ENCODE results near the gene BBLN. TPM values are rescaled to one million over a fixed set of nuclear protein-coding genes. Genes with fewer than 3 reads are reported as not detected.

BBLN gene
- total RNA-seq, 1 experiment from 2014 or later: 70.4 TPM

DNA sequence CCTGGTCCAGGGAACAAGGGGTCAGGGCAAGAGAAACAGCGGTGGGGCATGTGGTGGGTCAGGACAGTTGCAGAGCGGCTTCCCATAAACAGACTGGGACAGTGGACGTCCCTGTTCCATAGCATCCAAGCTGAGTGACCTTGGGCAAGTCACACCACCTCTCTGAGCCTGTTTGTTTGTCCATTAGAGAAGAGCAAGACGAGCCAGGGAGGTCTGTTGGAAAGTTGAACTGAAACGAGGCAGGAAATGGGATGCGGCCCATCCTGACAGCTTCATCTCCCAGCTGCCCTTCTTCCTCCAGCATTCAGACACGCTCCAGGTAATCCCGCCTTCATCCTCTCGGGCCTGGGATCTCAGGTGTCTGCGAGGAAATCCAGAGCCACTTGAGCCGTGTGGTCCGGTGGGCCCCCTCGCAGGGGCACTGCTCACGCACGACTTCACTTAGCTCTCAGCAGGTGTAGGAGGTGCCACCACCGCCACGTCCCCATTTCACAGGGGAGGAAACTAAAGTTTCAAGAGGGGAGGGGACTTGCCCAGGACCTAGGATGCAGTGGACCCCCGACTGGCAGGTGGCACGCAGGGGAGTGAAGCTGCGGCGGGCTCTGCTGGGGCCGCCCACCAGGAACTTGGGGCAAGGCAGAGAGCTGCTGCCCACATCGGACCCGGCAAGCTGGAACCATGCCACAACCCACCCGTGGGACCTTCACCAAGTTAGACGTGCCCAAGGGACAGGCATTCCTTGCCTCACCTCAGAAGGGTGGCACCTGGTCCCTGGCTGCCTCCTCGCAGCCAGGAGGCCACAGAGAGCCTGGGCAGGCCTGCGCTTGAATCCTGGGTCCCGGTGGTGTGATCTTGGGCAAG lies 45.5 kb upstream of the BBLN start:
- POLR2A ChIA-PET: interaction anchor here (0.6 kb wide), 1 partner anchor 56 kb away, joined by 3 read pairs; no protein-coding TSS in a partner anchor
- H3K27me3 Mint-ChIP-seq (ENCODE audit: insufficient read depth, unreplicated experiment): no peaks in the 10 kb centered on the region
- no peaks in the 10 kb centered on the region for H3K9me3 Mint-ChIP-seq (ENCODE audit: unreplicated experiment)
- DNase-seq (ENCODE audit: unreplicated experiment): no peak
- intact Hi-C loops (cut with micrococcal nuclease): no loop called here
- peaks cover 25% of the 10 kb centered on the region for H3K36me3 Mint-ChIP-seq (ENCODE audit: insufficient read depth, unreplicated experiment)
- BruUV-seq (replicated peaks): no TSS peak
- CTCF ChIA-PET: interaction anchor here (0.6 to 4.8 kb wide), 3 partner anchors 9 to 19 kb away, joined by 3 to 62 read pairs (median 5); no protein-coding TSS in a partner anchor
- no peaks in the 10 kb centered on the region for H3K4me1 Mint-ChIP-seq (ENCODE audit: insufficient read depth, unreplicated experiment)
- H3K27ac Mint-ChIP-seq (ENCODE audit: low read depth, unreplicated experiment): no peak overlapping the region
- no peak overlapping the region for H3K4me3 Mint-ChIP-seq (ENCODE audit: unreplicated experiment)
- TF ChIP-seq, protein P1, sequence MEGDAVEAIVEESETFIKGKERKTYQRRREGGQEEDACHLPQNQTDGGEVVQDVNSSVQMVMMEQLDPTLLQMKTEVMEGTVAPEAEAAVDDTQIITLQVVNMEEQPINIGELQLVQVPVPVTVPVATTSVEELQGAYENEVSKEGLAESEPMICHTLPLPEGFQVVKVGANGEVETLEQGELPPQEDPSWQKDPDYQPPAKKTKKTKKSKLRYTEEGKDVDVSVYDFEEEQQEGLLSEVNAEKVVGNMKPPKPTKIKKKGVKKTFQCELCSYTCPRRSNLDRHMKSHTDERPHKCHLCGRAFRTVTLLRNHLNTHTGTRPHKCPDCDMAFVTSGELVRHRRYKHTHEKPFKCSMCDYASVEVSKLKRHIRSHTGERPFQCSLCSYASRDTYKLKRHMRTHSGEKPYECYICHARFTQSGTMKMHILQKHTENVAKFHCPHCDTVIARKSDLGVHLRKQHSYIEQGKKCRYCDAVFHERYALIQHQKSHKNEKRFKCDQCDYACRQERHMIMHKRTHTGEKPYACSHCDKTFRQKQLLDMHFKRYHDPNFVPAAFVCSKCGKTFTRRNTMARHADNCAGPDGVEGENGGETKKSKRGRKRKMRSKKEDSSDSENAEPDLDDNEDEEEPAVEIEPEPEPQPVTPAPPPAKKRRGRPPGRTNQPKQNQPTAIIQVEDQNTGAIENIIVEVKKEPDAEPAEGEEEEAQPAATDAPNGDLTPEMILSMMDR (IDR thresholded peaks at IDR 0.05; ENCODE audit: unreplicated experiment): no peak

DNA sequence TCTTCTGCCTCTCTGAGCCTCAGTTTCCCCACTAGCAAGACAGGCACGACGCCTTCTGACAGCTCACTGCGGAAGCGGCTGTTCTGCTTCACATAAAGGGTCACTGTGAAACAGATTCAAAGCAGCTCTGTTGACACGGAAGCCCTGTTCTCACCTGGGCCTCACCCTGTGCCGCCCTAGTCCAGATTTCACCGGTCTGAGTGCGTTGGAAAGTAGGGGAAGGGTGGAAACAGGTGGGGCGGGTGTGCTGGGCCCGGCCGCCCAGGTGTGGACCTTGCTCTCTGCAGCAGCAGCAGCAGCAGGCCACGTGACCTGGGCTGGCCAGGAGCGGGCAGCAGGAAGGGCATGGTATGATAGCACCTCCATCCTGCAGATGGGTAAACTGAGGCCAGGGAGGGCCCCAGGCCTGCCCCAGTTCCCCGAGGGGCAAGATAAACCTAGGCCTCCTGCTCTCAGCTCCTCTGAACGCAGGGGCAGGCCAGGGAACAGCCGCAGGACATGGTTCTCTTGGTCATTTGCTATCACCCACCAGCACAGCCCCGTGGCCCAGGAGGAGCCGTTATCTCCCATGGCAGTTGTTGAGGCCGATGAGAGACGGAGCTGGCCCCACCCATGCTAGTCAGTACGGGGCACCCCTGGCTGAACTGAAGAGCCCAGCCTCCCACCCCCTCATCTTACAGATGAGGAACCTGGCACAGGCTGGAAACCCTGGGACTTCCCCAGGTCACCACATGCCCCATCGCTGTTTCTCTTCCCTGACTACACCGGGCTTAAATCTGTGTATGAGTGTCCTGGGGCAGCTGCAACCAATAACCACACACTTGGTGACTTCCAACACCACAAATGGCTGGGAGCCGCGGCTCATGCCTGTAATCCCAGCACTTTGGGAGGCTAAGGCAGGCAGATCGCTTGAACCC lies 44.6 kb upstream of the BBLN start:
- DNase-seq (ENCODE audit: unreplicated experiment): no peak
- BruUV-seq (replicated peaks): no TSS peak
- TF ChIP-seq, protein P1 (IDR thresholded peaks at IDR 0.05; ENCODE audit: unreplicated experiment): no peak
- intact Hi-C loops (cut with micrococcal nuclease): no loop called here
- CTCF ChIA-PET: interaction anchor here (0.5 to 4.8 kb wide), 8 partner anchors 10 to 172 kb away, joined by 3 to 62 read pairs (median 18); no protein-coding TSS in a partner anchor
- H3K9me3 Mint-ChIP-seq (ENCODE audit: unreplicated experiment): no peaks in the 10 kb centered on the region
- H3K4me3 Mint-ChIP-seq (ENCODE audit: unreplicated experiment): no peak overlapping the region
- POLR2A ChIA-PET: interaction anchor here (0.6 kb wide), 1 partner anchor 17 kb away, joined by 3 read pairs; no protein-coding TSS in a partner anchor
- no peaks in the 10 kb centered on the region for H3K4me1 Mint-ChIP-seq (ENCODE audit: insufficient read depth, unreplicated experiment)
- H3K36me3 Mint-ChIP-seq (ENCODE audit: insufficient read depth, unreplicated experiment): peaks cover 28% of the 10 kb centered on the region
- H3K27me3 Mint-ChIP-seq (ENCODE audit: insufficient read depth, unreplicated experiment): no peaks in the 10 kb centered on the region
- H3K27ac Mint-ChIP-seq (ENCODE audit: low read depth, unreplicated experiment): no peak overlapping the region

DNA sequence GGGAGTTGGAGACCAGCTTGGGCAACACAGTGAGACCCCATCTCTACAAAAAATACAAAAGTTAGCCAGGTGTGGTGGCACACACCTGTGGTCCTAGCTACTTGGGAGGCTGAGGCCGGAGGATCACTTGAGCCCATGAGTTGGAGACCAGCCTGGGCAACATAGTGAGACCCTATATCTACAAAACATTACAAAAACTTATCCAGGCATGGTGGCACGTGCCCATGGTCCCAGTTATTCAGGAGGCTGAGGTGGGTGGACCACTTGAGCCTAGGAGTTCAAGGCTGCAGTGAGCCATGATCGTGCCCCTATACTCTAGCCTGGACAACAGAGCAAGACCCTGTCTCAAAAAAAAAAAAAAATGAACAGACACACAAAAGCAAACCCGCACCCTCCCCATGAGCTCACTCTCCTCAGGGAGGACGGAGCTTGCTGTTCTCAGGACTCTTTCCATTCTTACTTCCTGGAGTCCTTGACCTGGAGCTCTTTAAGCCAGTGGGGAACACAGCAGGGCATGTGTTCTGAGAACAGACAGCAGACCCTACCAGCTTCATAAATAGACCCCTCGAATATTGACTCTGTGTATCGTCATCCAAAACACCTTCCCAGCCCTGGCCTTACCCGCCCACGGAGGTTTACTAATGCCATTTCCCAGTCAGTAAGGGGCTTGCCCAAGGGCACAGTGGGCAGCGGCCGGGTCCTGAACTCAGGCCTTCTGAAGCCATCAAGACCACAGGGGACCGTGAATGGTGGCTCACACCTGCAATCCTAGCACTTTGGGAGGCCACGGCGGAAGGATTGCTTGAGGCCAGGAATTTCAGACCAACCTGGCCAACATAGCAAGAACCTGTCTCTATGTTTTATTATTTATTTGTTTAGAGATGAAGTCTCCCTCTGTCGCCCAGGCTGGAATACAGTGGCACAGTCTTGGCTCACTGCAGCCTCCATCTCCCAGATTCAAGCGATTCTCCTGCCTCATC lies 43.7 kb upstream of the BBLN start:
- Mint-ChIP-seq H3K27me3 (ENCODE audit: insufficient read depth, unreplicated experiment) (no peaks in the 10 kb centered on the region), H3K4me1 (ENCODE audit: insufficient read depth, unreplicated experiment) (no peaks in the 10 kb centered on the region), H3K27ac (ENCODE audit: low read depth, unreplicated experiment) (no peak overlapping the region), H3K4me3 (ENCODE audit: unreplicated experiment) (no peak overlapping the region), H3K36me3 (ENCODE audit: insufficient read depth, unreplicated experiment) (peaks cover 24% of the 10 kb centered on the region), H3K9me3 (ENCODE audit: unreplicated experiment) (no peaks in the 10 kb centered on the region)
- DNase-seq (ENCODE audit: unreplicated experiment): no peak
- intact Hi-C loops (cut with micrococcal nuclease): loop anchor here (1.0 kb wide), 1 partner anchor 173 kb away; no protein-coding TSS in a partner anchor
- POLR2A ChIA-PET: interaction anchor here (0.6 to 1.2 kb wide), 2 partner anchors 18 kb away, joined by 3 to 9 read pairs; no protein-coding TSS in a partner anchor
- CTCF ChIA-PET: interaction anchor here (0.5 to 4.8 kb wide), 13 partner anchors 10 to 288 kb away, joined by 3 to 62 read pairs (median 13); no protein-coding TSS in a partner anchor
- BruUV-seq (replicated peaks): no TSS peak
- TF ChIP-seq, protein P1 (IDR thresholded peaks at IDR 0.05; ENCODE audit: unreplicated experiment): no peak

Measured in MCF 10A (cell line).